ENCODE measurements around the gene GOLPH3L.
"Not testable (repeated sequence)": the region's sequence is repeated elsewhere in the genome, so short reads cannot be mapped to it uniquely, and the experiment has no call there.

Gene GOLPH3L

GRCh38 chr1:150613061-150613920 is 83.7 kb downstream of the GOLPH3L start:
- peak in 1 of 6 experiments; percentile 9 for DNase-seq

DNA sequence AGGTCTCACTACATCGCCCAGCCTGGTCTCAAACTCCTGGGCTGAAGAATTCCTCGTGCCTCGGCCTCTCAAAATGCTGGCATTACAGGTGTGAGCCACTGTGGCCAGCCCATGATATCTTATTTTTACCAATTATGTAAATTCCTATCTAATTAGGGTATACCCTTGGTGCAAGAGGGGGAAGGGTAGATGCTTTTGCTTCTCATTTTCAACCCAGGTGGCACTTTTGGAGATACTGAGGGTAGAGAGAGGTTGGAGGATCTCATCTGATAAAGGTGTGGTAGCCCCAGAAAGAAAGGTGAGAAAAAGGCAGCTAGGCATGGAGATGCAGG is 85.0 kb downstream of the GOLPH3L start:
- DNase-seq = no peak

DNA sequence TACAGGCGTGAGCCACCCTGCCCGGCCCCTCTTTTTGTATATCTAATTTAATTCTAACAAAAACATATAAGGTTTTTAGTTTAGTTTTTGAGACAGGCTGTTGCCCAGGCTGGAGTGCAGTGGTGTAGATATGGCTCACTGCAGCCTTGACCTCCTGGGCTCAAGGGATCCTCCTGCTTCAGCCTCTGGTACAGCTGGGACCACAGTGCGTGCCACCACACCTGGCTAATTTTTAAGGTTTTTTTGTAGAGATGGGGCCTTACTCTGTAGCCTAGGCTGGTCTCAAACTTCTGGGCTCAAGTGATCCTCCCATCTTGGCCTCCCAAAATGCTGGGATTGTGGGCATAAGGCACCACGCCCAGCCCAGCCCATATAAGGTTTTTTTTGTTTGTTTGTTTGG is 86.4 kb downstream of the GOLPH3L start:
- no peak for DNase-seq

DNA sequence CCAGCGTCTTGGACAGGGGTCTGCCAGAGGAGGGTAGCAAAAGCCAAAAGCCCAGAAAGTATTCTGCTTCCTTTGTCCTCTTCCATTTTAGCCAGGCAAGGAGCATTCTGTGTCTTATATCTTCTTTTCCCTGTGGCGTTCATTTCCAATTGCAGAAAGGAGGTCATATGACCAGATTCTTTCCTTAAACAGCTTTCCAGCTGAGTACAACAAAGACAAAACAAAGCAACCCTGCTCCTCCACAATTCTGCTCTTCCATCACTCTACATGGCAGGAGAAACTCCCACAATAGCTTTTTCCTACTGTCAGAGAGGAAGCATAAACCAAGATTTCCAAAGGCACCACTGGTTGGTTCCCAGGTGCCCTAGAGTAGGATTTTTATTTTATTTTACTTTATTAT is 87.2 kb downstream of the GOLPH3L start:
- no peak for DNase-seq

DNA sequence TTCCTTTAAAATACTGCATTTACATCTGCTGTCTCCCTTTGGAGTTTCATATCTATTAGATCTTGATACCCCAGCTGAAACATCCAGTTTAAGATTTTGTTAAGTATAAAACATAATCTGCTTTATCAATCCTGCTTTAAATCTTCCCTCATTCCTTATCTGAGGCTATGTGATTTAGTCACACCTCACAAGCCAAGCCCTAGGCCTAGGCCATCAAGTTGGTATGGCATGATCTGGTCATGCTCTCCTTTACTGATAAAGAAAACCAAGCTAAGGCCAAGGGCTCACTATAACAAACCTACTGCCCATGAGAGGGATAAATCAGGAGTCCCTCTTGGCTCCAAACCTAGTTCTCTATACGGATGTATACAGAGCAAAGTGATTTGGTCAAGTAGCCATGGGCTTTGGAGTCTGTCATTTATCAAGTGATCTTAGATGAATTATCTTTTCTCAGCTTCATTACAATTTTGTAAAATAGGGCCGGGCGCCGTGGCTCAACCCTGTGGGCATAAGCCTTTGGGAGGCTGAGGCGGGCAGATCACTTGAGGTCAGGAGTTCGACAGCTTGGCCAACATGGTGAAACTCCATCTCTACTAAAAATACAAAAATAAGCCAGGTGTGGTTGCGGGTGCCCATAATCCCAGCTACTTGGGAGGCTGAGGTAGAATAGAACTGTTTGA is 90.4 kb downstream of the GOLPH3L start:
- DNase-seq = no peak

DNA sequence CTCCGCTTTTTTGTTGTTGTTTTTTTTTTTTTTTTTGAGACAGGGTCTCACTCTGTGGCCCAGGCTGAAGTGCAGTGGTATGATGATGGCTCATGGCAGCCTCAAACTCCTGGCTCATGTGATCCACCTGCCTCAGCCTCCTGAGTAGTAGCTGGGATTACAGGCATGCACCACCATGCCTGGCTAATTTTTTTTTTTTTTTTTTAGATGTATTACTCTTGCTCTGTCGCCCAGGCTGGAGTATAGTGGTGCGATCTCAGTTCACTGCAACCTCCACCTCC is 91.6 kb downstream of the GOLPH3L start:
- not testable (repeated sequence) for DNase-seq

- DNase-seq = no peak
Measured at GRCh38 chr1:150604226-150604588, 92.7 kb downstream of the GOLPH3L start.

DNA sequence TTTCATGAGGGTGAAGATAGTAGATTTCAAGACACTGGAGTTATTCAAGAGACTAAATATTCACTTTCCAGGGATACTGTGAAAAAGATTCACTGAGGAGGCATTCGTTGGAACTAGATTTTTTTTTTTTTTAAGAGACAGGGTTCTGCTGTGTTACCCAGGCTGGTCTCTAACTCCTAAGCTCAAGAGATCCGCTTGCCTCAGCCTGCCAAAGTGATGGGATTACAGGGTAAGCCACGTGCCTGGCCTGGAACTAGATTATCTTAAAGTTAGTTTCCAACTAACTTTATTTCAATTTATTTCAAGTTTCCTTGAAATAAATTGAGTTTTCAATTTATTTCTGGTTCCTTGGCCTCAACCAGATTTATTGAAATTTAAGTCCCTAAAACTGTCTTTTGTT is 93.2 kb downstream of the GOLPH3L start:
- DNase-seq = no peak

DNA sequence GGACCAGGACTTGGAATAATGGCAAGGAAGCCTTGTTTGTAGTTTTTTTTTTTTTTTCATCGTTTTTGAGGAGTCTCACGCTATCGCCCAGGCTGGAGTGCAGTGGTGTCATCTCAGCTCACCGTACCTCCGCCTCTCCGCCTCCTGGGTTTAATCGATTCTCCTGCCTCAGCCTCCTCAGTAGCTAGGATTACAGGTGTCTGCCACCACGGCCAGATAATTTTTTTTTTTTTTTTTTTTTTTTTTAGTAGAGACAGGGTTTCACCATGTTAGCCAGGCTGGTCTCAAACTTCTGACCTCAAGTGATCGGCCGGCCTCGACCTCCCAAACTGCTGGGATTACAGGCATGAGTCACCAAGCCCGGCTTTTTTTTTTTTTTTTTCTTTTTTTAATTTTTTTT is 94.6 kb downstream of the GOLPH3L start:
- not testable (repeated sequence) for DNase-seq

- no peak for DNase-seq
Measured at GRCh38 chr1:150601540-150601939, 95.4 kb downstream of the GOLPH3L start.

GRCh38 chr1:150598346-150598745 is 98.6 kb downstream of the GOLPH3L start:
- not testable (repeated sequence) for DNase-seq

DNA sequence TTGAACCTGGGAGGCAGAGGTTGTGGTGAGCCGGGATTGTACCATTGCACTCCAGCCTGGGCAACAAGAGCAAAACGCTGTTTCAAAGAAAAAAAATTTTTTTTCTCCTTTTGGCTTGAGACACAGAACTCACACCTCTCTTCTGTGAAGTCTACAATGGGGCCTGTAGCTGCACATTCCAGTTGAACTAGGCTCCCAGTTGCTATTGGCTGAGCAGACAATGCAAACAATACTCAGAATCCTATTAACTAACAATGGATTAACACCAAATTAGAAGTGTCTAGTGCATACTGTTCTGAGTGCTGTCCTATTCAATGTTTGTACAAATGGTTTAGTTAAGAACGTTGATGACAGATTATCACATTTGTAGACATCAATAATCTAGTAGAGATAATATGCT is 100.0 kb downstream of the GOLPH3L start:
- DNase-seq = no peak
